CD1c-positive myeloid dendritic cell (primary cell): ENCODE results near the gene TMEM255A.

ENCODE experiments used
- DNase-seq: peaks from one replicate; pipeline ENCODE4 v3.0.0-alpha.2; 2016; ENCODE audit errors: extremely low spot score

TMEM255A gene

DNA sequence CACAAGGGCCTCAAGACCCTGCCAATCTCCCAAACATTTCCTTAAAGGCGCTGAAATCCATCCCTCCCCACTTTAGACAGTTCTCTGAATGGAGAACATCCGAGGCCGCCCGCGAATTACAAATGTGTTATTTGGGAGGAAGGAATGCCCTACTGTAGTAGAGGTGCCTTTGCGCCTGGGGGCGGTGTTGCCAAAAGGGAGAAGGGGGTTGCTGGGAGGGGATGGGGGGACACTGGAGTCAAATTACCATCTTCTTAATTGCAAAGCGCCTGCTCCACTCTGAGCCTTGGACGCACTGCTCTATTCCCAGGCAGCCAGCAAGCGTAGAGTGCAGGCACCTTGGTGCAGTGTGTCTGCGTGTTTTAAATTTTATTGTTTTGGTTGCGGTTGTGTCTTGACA, 2.7 kb downstream of the TMEM255A start:
- DNase-seq, result no peak

GRCh38 chrX:120306630-120307029, 4.6 kb downstream of the TMEM255A start:
- no peak for DNase-seq

- peak; percentile 58 for DNase-seq
Observed at GRCh38 chrX:120305531-120306141, 5.6 kb downstream of the TMEM255A start.

DNA sequence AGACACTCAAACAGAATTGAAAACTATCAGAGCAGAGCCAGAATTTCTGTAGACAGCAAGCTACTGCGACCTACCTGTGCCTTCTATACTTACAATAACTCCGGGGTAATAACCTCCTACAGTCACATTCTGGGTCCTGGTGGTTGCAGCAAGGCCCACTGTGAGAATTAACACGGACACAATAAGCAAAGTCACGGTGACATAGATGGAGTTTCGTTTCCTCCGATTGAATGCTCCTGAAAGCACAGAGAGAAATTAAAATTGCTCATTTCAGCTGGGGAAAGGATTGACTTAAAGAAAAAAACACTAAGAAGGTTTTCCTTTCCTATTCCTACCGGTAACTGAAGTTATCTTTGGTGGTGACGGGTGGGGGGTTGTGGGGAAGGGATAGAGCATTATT, 7.0 kb downstream of the TMEM255A start:
- peak; percentile 61 for DNase-seq

DNA sequence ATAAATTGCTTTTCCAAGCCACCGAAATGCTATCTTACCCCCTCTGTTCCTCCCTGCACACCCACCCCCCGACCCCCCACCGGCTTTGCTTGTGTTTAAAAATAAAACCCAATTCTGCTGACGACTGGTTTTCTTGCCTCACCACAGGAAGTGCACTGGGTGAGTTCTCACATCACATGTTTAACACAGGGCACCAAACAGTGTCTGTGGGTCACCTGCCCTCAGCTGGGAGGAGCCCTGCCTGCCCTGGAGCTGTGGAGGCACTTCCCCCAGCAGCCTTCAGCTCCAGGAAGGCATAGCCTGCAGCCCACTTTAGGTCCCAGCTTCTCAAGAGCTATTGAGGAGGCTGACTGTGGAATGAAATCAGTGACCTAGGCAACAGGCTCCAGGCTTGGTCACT, 8.8 kb downstream of the TMEM255A start:
- DNase-seq, result peak; percentile 65

- DNase-seq, result no peak
Observed at GRCh38 chrX:120301960-120302359, 9.3 kb downstream of the TMEM255A start.

DNA sequence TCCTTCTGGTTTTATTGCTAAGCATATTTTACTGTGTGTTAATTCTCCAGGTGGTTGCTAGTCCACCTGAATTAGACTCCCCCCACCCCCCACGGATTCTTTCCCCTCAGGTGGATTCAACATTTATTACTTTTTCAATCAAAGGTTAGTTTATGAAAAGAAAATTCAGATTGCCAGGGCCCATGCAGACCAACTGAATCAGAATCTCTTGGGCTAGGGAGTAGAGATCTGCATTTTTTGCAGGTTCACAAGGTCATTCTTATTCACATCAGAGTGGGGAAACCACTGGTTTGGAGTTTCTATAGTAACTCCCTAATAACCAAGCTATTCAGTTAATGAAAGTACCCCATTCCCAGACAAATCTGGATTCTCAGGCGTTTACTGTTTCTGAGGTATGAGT, 9.8 kb downstream of the TMEM255A start:
- DNase-seq, result no peak

DNA sequence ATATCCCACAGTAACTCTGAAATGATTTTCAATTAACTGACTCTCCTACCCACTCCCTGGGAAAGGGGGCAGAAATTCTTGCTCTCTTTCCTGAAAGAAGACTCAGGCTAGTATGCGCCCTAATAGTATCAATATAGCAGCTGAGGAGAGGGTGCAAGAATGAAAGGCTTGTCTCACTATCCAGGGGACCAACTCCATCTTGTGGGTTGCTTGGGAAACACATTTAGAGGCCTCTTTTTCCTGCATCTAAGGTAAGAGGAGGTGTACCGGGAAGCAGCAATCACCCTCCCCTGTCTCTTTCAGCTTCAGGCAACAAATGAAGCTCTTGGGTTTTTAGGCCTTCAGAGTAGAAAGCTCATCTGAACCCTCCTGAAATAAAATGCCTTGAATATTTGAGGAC, 11.3 kb downstream of the TMEM255A start:
- no peak for DNase-seq

DNA sequence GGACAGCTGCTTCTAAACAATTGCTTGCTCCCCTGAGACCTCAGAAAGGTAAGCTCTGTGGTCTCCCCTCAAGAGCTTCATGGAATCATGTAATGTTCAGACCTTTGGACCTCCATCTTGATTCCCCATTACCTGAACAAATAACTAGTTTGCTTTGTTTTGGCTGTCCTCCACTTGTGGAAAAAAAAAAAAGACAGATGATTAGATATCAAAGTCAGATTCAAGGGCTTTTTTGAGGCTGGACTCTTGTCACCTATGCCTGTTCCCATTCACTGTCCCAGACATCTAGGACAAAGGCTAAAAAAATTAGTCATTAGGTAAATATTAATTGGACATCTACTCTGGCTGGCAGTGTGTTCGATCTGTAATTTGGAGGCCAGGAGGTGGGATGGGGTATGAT, 13.3 kb downstream of the TMEM255A start:
- DNase-seq, result no peak

- DNase-seq, result no peak
Observed at GRCh38 chrX:120294651-120295050, 16.6 kb downstream of the TMEM255A start.

GRCh38 chrX:120293015-120293414, 18.2 kb downstream of the TMEM255A start:
- no peak for DNase-seq

GRCh38 chrX:120291211-120291610, 20.1 kb downstream of the TMEM255A start:
- DNase-seq, result no peak

- DNase-seq, result no peak
Observed at GRCh38 chrX:120290107-120290506, 21.2 kb downstream of the TMEM255A start.

DNA sequence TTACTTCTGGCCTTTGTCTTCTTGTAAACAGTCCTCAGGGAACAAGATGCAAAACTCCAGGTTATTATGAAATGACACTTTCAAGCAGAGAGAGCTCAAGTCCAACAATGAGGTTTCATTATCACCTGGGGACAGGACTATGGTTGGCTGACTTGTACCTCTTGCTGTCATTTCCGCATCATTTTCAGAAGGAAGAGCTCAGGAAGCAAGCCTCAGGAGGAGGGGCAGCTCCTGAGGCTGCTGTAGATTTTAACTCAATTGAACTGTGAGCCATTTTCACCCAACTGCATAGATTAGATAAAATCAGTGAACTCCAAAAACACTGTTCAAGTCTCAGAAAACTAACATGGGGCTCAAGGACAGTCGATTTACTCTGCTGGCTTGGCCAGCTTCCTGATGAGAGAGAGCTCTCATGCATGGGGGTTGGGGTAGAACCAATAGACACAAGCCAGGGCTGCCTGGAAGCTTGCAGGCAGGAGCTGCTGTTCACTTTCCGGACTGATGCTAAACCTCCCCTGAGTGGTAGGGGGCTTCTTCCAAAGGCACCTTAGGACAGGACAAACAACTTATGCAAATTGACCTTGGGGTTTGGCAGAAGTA, 23.6 kb downstream of the TMEM255A start:
- DNase-seq, result no peak

GRCh38 chrX:120286733-120287512, 24.3 kb downstream of the TMEM255A start:
- peak; percentile 40 for DNase-seq

GRCh38 chrX:120282697-120283096, 28.6 kb downstream of the TMEM255A start:
- no peak for DNase-seq

- DNase-seq, result no peak
Observed at GRCh38 chrX:120281761-120282160, 29.5 kb downstream of the TMEM255A start.

DNA sequence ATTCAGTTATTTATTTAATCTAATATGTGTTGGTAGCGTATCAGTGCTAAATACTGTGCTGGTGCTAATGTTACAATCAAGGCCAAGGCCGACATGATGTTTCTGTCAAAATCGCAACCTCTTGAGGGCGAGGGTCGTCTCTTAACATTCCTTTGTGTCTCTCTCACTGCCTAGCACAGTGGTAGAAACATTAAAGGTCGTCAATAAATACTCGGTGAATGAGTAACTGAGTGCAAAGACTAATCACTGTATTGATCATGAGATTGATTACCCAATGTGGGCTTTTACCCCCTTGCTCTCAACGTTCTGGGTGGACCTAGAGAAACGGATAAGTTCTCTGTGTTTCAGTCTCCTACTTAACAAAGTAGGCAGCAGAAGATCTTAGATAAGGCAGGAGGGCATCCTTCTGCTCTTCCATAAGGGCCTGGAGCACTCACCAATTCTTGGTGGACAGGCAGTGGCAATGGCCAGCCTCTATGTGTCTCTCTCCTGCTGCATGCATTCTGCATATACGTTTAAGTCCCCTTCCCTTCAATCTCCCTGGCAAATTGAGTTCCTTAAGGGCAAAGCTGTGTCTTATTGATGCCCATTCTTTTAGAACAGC, 30.1 kb downstream of the TMEM255A start:
- DNase-seq, result no peak

DNA sequence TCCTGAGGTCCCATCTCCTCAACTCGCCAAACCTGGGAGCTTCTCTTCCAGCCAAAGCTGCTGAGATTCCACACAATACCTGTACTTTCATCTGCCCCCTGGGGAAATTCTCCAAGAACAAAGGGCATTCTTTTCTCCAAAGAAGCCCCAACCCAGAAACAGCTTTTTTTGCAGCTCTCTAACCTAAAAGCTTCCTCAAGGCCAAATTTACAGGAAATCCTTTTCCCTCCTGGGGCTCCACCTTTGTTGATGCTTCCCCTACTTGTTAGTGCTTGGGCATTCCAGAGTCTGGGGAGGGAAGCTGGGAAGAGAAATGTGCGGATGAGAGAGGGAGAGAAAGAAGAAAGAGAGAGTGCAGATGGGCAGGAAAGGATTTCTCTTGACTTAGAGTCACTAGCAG, 36.3 kb downstream of the TMEM255A start:
- no peak for DNase-seq

DNA sequence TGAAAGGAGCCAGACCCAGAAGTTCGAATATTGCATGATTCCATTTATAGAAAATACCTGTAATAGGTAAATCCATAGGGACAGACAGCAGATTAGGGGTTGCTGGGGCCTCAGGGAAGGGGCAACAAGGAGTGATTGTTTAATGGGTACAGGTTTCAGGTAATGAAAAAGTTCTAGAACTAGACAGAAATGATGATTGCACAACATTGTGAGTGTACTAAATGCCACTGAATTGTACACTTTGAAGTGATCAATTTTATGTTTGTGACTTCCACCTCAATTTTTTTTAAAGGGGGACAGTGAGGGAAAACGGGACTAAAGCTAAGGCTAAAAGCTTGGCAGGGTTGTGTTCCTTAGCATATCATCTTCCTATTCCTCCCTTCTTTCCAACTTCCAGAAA, 37.1 kb downstream of the TMEM255A start:
- no peak for DNase-seq

DNA sequence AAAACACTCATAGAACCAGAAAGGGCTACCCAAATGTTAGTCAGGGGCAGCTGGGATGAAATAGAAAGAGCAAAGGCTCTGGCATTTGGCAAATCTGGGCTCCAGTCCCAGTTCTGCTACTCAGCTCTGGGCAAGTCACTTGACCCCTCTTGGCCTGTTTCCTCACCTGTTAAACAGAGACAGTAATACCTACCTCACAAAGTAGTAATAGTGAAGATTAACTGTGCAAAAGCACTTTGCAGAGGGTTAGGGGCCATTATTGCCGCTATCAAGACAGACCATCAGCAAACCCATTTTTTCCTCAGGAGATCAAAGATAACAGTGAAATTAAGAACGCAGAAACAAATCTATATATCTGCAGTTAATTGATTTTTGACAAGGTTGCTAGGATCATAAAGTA, 40.0 kb downstream of the TMEM255A start:
- DNase-seq, result no peak

GRCh38 chrX:120270567-120270966, 40.7 kb downstream of the TMEM255A start:
- no peak for DNase-seq
